ENCODE measurements around the gene NAA35. TPM values are rescaled to one million over a fixed set of nuclear protein-coding genes. Genes with fewer than 3 reads are reported as not detected.
"Not testable (repeated sequence)": the region's sequence is repeated elsewhere in the genome, so short reads cannot be mapped to it uniquely, and the experiment has no call there.

Gene NAA35
- total RNA-seq, 3 donors from 2014 or later, result 14.2 to 30.4 (median 21.0) TPM

DNA sequence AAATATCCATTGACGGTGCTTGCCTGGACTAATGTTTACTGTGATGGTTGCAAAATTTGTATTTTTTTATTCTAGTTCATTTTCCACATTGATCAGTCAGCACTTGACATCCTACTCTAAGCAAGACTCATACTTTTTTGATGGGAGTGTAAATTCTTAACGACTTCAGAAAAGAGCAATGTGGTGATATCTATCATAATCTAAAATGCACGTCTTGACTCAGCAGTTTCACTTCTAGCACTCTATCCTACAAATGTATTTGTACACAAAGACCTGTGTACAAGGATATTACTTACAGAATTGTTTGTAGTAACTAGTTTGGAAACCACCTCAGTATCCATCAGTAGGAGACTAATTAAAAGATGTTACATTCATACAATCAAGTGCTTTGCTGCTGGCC lies 24.0 kb downstream of the NAA35 start:
- intact Hi-C loops (cut with DNase I; ENCODE audit: low total_unique reads), result no loop called here
- H3K9me3 ChIP-seq, result no peaks in the 10 kb centered on the region
- DNase-seq (ENCODE audit: low spot score in 2 of 2), result no peak
- H3K27ac ChIP-seq, result no peak overlapping the region
- TF ChIP-seq POLR2AphosphoS5 (IDR thresholded peaks at IDR 0.05) (no peak), POLR2A (IDR thresholded peaks at IDR 0.05) (no peak)
- TF ChIP-seq, protein P1, sequence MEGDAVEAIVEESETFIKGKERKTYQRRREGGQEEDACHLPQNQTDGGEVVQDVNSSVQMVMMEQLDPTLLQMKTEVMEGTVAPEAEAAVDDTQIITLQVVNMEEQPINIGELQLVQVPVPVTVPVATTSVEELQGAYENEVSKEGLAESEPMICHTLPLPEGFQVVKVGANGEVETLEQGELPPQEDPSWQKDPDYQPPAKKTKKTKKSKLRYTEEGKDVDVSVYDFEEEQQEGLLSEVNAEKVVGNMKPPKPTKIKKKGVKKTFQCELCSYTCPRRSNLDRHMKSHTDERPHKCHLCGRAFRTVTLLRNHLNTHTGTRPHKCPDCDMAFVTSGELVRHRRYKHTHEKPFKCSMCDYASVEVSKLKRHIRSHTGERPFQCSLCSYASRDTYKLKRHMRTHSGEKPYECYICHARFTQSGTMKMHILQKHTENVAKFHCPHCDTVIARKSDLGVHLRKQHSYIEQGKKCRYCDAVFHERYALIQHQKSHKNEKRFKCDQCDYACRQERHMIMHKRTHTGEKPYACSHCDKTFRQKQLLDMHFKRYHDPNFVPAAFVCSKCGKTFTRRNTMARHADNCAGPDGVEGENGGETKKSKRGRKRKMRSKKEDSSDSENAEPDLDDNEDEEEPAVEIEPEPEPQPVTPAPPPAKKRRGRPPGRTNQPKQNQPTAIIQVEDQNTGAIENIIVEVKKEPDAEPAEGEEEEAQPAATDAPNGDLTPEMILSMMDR (IDR thresholded peaks at IDR 0.05), result no peak
- H3K27me3 ChIP-seq, result no peaks in the 10 kb centered on the region
- no peak overlapping the region for H3K4me3 ChIP-seq
- no peaks in the 10 kb centered on the region for H3K4me1 ChIP-seq
- H3K36me3 ChIP-seq, result no peaks in the 10 kb centered on the region

DNA sequence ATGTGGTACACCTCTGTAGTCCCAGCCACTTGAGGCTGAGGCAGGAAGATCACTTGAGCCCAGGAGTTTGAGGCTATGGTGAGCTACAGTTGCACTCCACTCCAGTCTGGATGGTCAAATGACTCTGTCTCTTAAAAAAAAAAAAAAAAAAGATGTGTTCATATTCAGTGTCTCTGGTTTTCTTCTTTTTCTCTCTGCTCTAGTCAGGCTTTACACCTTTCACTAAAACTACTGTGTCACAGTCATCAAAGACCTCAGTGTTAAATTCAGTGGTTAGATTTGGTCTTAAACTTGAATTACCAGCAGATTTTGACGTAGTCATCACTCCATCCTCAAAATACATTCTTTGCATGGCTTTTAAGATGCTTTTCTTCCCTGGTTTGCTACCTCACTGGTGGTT lies 28.8 kb downstream of the NAA35 start:
- no peaks in the 10 kb centered on the region for H3K4me1 ChIP-seq
- H3K27ac ChIP-seq, result no peak overlapping the region
- no peaks in the 10 kb centered on the region for H3K9me3 ChIP-seq
- intact Hi-C loops (cut with DNase I; ENCODE audit: low total_unique reads), result no loop called here
- H3K36me3 ChIP-seq, result no peaks in the 10 kb centered on the region
- TF ChIP-seq POLR2AphosphoS5 (IDR thresholded peaks at IDR 0.05) (no peak), POLR2A (IDR thresholded peaks at IDR 0.05) (no peak)
- TF ChIP-seq, protein P1 (IDR thresholded peaks at IDR 0.05), result no peak
- H3K4me3 ChIP-seq, result no peak overlapping the region
- DNase-seq (ENCODE audit: low spot score in 2 of 2), result no peak
- H3K27me3 ChIP-seq, result no peaks in the 10 kb centered on the region

DNA sequence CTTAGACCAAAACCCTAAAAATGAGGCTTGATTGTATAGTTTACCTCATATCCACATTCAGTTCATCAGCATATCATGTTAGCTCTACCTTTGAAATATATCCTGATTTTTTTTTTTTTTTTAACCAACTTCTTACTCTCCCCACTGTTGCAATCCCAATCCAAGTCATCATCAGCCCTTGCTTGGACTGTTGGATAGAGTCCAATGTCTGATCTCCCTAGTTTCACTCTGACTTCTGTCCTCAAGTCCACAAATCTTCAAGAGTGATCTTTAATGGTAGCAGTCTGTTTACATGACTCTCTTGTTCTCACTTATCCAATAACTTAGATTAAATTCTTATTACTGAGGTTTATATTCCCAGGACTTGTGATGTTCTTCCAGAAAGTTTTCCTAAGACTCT lies 30.8 kb downstream of the NAA35 start:
- Histone ChIP-seq H3K27ac (no peak overlapping the region), H3K9me3 (no peaks in the 10 kb centered on the region)
- DNase-seq (ENCODE audit: low spot score in 2 of 2), result no peak

DNA sequence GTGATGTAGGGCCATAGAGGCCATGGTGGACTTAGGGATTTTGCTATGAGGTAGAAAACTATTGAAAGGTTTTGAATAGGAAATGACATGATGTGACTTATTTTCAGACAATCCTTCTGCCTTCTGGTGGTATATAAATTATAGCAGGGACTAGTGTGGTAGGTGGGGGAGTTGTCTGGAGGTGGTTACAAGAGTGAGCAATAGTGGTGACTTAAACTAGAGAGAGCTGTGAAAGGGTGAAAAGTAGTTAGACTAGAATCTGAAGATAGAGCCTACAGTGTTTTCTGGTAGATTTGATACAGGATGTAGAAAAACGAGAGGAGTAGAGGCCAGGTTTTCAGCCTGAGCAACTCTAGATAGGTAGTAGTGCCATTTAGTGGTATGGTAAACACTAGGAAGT lies 32.3 kb downstream of the NAA35 start:
- intact Hi-C loops (cut with DNase I; ENCODE audit: low total_unique reads), result no loop called here
- no peak for TF ChIP-seq POLR2A (IDR thresholded peaks at IDR 0.05)
- TF ChIP-seq, protein P1 (IDR thresholded peaks at IDR 0.05), result no peak
- Histone ChIP-seq H3K9me3 (no peaks in the 10 kb centered on the region), H3K4me1 (no peaks in the 10 kb centered on the region), H3K4me3 (no peak overlapping the region), H3K27ac (no peak overlapping the region), H3K36me3 (peaks cover 3% of the 10 kb centered on the region), H3K27me3 (no peaks in the 10 kb centered on the region)
- no peak for DNase-seq (ENCODE audit: low spot score in 2 of 2)

More for the DNA sequence above, 30.8 kb downstream of the NAA35 start:
- Histone ChIP-seq H3K4me3 (no peak overlapping the region), H3K4me1 (no peaks in the 10 kb centered on the region), H3K36me3 (no peaks in the 10 kb centered on the region), H3K27me3 (no peaks in the 10 kb centered on the region)
- TF ChIP-seq POLR2A (IDR thresholded peaks at IDR 0.05), result no peak
- TF ChIP-seq, protein P1 (IDR thresholded peaks at IDR 0.05), result no peak
- no peak for TF ChIP-seq POLR2AphosphoS5 (IDR thresholded peaks at IDR 0.05)
- intact Hi-C loops (cut with DNase I; ENCODE audit: low total_unique reads), result no loop called here

DNA sequence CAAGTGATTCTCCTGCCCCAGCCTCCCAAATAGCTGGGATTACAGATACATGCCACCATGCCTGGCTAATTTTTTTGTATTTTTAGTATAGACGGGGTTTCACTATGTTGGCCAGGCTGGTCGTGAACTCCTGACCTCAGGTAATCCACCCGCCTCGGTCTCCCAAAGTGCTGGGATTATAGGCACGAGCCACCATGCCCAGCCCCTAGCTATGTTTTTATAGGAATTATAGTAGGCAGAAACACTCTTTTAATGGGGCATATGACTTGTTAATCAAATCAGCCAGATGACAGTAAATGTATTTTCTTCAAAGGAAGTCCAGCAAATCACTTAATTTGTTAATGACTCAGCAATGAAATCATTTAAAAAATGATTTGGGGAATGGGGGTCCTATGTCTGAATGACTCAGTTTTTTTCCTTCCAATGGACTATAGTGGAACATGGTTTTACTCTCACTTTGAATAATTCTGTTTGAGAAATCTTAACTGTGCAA lies 33.2 kb downstream of the NAA35 start:
- H3K36me3 ChIP-seq; intact Hi-C loops (cut with DNase I; ENCODE audit: low total_unique reads); H3K27ac ChIP-seq; DNase-seq (ENCODE audit: low spot score in 2 of 2); H3K4me3 ChIP-seq; H3K9me3 ChIP-seq; H3K27me3 ChIP-seq; H3K4me1 ChIP-seq: not testable (repeated sequence)

DNA sequence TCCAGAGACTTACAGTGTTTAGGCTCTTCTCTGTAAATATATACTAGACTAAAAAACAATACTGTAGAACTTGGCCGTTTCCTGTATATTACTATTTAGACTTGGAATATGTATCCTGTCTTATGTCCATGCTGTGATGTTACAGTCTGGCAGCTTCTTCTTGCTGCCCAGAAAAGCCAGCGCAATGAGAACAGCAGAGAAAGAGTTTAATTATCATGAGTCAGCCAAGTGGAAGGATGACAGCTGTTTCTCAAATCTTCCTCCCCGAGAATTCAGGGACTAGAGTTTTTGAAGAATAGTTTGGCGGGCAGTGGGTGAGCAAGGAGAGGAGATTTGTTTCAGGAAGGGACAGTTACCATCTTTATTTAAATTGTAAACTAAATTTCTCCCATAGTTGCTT lies 37.5 kb downstream of the NAA35 start:
- H3K27ac ChIP-seq, result no peak overlapping the region
- no peak for DNase-seq (ENCODE audit: low spot score in 2 of 2)
- intact Hi-C loops (cut with DNase I; ENCODE audit: low total_unique reads), result no loop called here

More for the DNA sequence above, 37.5 kb downstream of the NAA35 start:
- TF ChIP-seq POLR2A (IDR thresholded peaks at IDR 0.05), result no peak
- no peak for TF ChIP-seq POLR2AphosphoS5 (IDR thresholded peaks at IDR 0.05)
- TF ChIP-seq, protein P1 (IDR thresholded peaks at IDR 0.05), result no peak
- no peaks in the 10 kb centered on the region for H3K27me3 ChIP-seq
- H3K4me3 ChIP-seq, result no peak overlapping the region
- H3K4me1 ChIP-seq, result no peaks in the 10 kb centered on the region
- H3K9me3 ChIP-seq, result no peaks in the 10 kb centered on the region
- H3K36me3 ChIP-seq, result peaks cover 3% of the 10 kb centered on the region

Measured in breast epithelium (tissue), 4 donors.